Activated CD8-positive, alpha-beta T cell treated with anti-CD3 and anti-CD28 coated beads for 36 hours (primary cell): Measurements from ENCODE around the gene EEF2. TPM values are rescaled to one million over a fixed set of nuclear protein-coding genes. Genes with fewer than 3 reads are reported as not detected.
A peak's percentile ranks its signal among the peaks of the same experiment; 100 is the strongest.
"Not testable (repeated sequence)": the region's sequence is repeated elsewhere in the genome, so short reads cannot be mapped to it uniquely, and the experiment has no call there.

ENCODE experiments used
- ATAC-seq: fragments of 200-7000 bp; cut with Tn5 transposase; one replicate; pipeline ENCODE4 v1.10.0; 2021; ENCODE audit warnings: mild to moderate bottlenecking, moderate library complexity
- CTCF ChIA-PET: fragments of 350-600 bp; sonication (Branson Sonifier 250); formaldehyde crosslinking; loops from one replicate; lab custom pipeline; 2021; ENCODE audit warnings: antibody characterized with exemption; lab: Charles Lee
- POLR2A ChIA-PET: fragments of 350-600 bp; sonication (Branson Sonifier 250); formaldehyde crosslinking; loops from one replicate; lab custom pipeline; 2021; ENCODE audit warnings: antibody characterized with exemption; lab: Charles Lee
- DNase-seq: peaks from one replicate; pipeline ENCODE4 v3.0.0-alpha.2; 2020
- H3K27ac Mint-ChIP-seq: one replicate; pipeline ENCODE4 v1.8.0; 2021; ENCODE audit warnings: mild to moderate bottlenecking, mixed read lengths
- H3K27me3 Mint-ChIP-seq: one replicate; pipeline ENCODE4 v1.8.0; 2021; ENCODE audit warnings: mixed read lengths
- H3K36me3 Mint-ChIP-seq: one replicate; pipeline ENCODE4 v1.8.0; 2021; ENCODE audit warnings: low read depth, mixed read lengths
- H3K4me1 Mint-ChIP-seq: one replicate; pipeline ENCODE4 v1.8.0; 2021; ENCODE audit warnings: low read depth, mixed read lengths
- H3K4me3 Mint-ChIP-seq: one replicate; pipeline ENCODE4 v1.8.0; 2021; ENCODE audit warnings: mild to moderate bottlenecking, moderate library complexity, mixed read lengths
- H3K9me3 Mint-ChIP-seq: one replicate; pipeline ENCODE4 v1.8.0; 2021; ENCODE audit warnings: mixed read lengths
- intact Hi-C: fragments of 100-400 bp; cut with micrococcal nuclease; formaldehyde crosslinking; loops from one replicate; pipeline ENCODE4 v1.10.0; 2022
- total RNA-seq, 2 experiments: library from RNA; stranded (reverse); gene quantifications; one replicate each; pipeline ENCODE4 v1.2.3, GENCODE V29; 2021
- TF ChIP-seq, protein P1 (sequence below): fragments of 200-600 bp; IDR thresholded peaks from one replicate; pipeline ENCODE4 v1.8.0; 2022; ENCODE audit warnings: antibody characterized with exemption, mild to moderate bottlenecking

Gene EEF2
- total RNA-seq, 2 experiments from 2014 or later: 3,533 to 3,625 TPM

DNA sequence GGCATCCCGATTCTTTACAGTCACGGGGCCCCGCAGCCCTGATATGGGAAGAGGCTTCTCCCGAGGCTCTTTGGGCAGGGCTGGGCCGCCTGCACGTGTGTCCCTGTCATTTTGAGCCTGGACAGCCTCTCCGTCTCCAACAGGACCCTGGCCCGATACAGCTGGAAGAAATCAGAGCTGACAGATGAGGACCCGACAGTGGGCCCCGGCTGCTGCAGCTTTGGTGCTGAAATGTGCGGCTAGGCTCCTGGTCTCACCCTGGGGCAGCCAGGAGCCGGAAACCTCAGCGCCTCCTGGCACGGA lies 25.5 kb upstream of the EEF2 start:
- ATAC-seq (no peak), DNase-seq (no peak)
- H3K27ac Mint-ChIP-seq: no peak overlapping the region
- TF ChIP-seq, protein P1, sequence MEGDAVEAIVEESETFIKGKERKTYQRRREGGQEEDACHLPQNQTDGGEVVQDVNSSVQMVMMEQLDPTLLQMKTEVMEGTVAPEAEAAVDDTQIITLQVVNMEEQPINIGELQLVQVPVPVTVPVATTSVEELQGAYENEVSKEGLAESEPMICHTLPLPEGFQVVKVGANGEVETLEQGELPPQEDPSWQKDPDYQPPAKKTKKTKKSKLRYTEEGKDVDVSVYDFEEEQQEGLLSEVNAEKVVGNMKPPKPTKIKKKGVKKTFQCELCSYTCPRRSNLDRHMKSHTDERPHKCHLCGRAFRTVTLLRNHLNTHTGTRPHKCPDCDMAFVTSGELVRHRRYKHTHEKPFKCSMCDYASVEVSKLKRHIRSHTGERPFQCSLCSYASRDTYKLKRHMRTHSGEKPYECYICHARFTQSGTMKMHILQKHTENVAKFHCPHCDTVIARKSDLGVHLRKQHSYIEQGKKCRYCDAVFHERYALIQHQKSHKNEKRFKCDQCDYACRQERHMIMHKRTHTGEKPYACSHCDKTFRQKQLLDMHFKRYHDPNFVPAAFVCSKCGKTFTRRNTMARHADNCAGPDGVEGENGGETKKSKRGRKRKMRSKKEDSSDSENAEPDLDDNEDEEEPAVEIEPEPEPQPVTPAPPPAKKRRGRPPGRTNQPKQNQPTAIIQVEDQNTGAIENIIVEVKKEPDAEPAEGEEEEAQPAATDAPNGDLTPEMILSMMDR: no peak
- ChIA-PET CTCF (interaction anchor here (1.2 kb wide), 1 partner anchor 129 kb away, joined by 3 read pairs; no protein-coding TSS in a partner anchor), POLR2A (interaction anchor here (1.7 kb wide), 1 partner anchor 220 kb away, joined by 3 read pairs; no protein-coding TSS in a partner anchor)
- no peaks in the 10 kb centered on the region for H3K27me3 Mint-ChIP-seq
- no peaks in the 10 kb centered on the region for H3K9me3 Mint-ChIP-seq
- intact Hi-C loops: no loop called here
- H3K36me3 Mint-ChIP-seq: no peaks in the 10 kb centered on the region
- no peak overlapping the region for H3K4me3 Mint-ChIP-seq
- H3K4me1 Mint-ChIP-seq: peaks cover 34% of the 10 kb centered on the region

DNA sequence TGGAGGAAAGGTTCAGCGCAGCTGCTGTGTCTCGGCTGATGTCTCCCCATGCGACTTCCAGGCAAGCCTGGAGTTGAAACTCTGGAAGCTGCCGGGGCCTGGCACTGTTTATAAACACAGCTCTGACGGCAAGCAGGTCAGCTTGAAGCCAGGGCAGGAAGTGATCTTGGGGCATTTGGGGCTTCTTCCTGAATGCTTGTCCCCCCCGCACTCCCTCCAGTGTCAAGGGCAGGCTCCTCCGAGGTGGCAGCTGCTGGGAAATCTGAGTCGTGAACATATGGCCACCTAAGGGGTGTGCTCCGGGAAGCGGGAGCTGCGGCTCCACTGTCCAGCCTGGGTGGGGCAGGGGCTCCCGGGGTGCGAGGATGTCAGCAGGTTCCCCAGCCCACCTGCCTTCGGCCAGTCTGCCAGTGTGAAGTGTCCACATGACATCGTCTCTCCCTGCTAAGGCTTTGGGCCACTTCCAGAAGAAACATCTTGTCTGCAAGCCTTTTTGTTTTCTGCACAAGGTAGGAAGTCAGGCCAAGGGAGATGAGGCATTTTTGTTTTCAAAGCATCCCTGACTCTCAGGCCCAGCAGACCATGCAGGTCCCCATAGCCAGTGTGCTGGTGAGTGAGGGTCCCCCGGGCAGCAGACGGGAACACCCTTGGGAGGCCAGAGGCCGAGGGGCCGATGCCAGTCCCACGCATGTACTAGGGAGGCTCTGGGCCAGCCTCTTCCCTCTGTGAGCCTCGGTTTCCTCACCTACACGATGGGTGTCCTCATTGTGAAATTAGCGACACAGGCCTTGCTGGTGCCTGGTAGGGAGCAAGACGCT lies 24.9 kb upstream of the EEF2 start:
- H3K27ac Mint-ChIP-seq: no peak overlapping the region
- no peaks in the 10 kb centered on the region for H3K9me3 Mint-ChIP-seq
- POLR2A ChIA-PET: interaction anchor here (1.0 to 1.9 kb wide), 3 partner anchors 22 to 220 kb away, joined by 3 to 5 read pairs (median 3); no protein-coding TSS in a partner anchor
- DNase-seq (no peak), ATAC-seq (no peak)
- intact Hi-C loops: no loop called here
- CTCF ChIA-PET: interaction anchor here (3.2 kb wide), 1 partner anchor 129 kb away, joined by 12 read pairs; no protein-coding TSS in a partner anchor
- H3K4me1 Mint-ChIP-seq: peaks cover 34% of the 10 kb centered on the region
- H3K4me3 Mint-ChIP-seq: no peak overlapping the region
- no peaks in the 10 kb centered on the region for H3K27me3 Mint-ChIP-seq
- H3K36me3 Mint-ChIP-seq: no peaks in the 10 kb centered on the region
- TF ChIP-seq, protein P1: no peak

DNA sequence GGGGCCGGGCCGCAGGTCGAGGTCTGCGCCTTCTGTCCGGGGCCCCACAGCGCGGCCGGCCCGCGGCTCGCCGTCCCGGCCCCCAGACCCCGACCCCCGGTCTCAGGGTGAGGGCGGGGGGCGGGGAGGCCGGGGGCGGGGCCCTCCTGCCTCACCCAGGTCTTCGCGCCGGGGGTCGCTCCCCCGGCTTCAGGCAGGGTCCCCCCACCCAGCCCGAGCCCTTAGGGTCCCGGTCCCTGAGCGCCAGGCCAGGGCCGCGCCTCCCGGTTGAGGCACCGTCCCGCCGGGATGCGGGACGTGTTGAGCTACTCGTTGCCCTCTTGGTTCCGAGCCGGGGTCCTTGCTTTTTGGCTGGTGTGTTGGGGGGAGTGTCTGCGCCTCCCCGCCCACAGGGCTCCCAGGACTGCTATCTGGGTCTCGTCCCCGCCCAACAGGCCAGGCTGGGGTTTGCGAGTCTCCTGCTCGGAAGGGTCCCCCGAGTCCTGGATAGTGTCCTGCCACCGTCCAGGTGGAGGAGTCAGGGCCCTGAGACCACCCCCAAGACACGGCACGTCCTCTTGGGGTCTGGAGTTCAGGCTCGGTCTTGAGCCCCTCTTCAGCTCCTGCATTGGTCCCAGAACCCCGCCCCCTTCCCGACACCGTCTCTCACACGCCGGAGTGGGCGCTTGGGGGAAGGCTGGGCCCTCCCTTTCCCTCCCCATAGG lies 22.7 kb upstream of the EEF2 start:
- Mint-ChIP-seq H3K4me1 (peaks cover 34% of the 10 kb centered on the region), H3K36me3 (no peaks in the 10 kb centered on the region), H3K9me3 (no peaks in the 10 kb centered on the region), H3K27ac (peak overlapping the region; percentile 75), H3K27me3 (no peaks in the 10 kb centered on the region), H3K4me3 (peak overlapping the region; percentile 81)
- DNase-seq (peak; percentile 57), ATAC-seq (no peak)
- intact Hi-C loops: no loop called here
- CTCF ChIA-PET: interaction anchor here (1.7 to 3.2 kb wide), 4 partner anchors 18 to 132 kb away, joined by 4 to 12 read pairs (median 10); partner anchors contain the start of gene EEF2
- POLR2A ChIA-PET: interaction anchor here (1.0 to 3.2 kb wide), 8 partner anchors 12 to 50 kb away, joined by 3 to 30 read pairs (median 4); partner anchors contain the start of gene EEF2
- TF ChIP-seq, protein P1: no peak

DNA sequence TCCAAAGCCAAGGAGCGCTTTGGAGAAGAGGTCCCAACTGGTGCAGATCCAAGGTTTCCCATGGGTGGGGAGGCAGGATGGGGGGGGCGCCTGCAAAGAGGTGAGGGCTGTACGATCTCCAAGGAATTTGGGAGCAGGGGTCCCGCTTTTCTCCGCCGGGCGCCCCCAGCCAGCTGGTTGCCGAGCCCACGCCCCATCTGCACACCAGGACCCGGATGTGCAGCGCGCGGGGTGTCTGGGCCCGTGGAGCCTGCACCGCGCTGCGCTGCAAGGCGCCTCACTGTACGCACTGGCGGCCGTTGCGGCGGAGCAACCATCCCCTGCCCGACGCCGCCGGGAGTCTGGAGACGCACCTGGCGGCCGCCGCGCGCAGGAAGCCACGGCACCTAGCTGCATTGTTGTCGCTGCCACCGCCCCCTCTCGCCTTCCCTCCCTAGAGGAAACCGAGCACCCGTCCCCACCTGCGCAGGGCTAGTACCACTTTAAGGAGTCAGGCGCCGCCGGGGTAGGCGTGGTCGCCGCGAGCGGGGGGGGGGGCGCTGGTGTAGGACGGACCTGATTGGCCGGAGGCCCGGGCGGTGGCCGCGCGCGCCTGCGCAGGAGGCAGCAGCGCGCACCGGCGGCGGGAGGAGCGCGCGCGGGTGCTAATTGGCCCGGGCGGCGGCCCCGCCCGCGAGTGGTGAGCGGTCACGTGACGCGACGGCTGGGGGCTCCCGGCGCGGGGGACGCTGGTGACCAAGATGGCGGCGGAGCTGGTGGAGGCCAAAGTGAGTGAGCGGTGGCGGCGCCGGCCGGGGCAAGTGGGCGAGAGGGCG lies 22.0 kb upstream of the EEF2 start, which contains the start of gene PIAS4:
TSS of gene PIAS4 (plus strand) at position 716 of the 815 bp plus-strand sequence. CDS start at position 741, 25 bp downstream.
- CTCF ChIA-PET: interaction anchor here (1.1 to 3.2 kb wide), 5 partner anchors 17 to 731 kb away, joined by 3 to 12 read pairs (median 9); partner anchors contain the start of gene EEF2
- TF ChIP-seq, protein P1: no peak
- no peaks in the 10 kb centered on the region for H3K9me3 Mint-ChIP-seq

DNA sequence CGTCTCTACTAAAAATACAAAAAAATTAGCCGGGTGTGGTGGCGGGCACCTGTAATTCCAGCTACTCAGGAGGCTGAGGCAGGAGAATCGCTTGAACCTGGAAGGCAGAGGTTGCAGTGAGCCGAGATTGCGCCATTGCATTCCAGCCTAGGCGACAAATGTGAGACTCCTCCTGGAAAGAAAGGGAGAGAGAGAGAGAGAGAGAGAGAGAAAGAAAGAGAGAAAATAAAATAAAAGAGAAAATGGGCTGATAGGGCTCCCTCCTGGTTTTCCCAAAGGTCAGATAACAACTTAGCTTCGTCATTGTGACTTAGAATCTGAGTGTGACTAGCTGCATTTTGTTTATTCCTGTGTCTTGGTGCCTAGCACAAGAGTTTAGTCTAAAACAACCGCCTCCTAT lies 20.2 kb upstream of the EEF2 start:
- ATAC-seq, H3K9me3 Mint-ChIP-seq, H3K27me3 Mint-ChIP-seq, H3K27ac Mint-ChIP-seq, intact Hi-C loops, H3K36me3 Mint-ChIP-seq, DNase-seq: not testable (repeated sequence)
- POLR2A ChIA-PET: interaction anchor here (0.7 to 3.2 kb wide), 5 partner anchors 12 to 369 kb away, joined by 3 to 30 read pairs (median 3); partner anchors contain the start of gene EEF2
- Mint-ChIP-seq H3K4me1 (peaks cover 21% of the 10 kb centered on the region), H3K4me3 (peak overlapping the region; percentile 80)
- CTCF ChIA-PET: interaction anchor here (2.6 to 2.8 kb wide), 2 partner anchors 15 to 18 kb away, joined by 9 to 11 read pairs; no protein-coding TSS in a partner anchor

More for the DNA sequence above, 22.0 kb upstream of the EEF2 start, which contains the start of gene PIAS4:
- H3K27ac Mint-ChIP-seq: peak within 1 kb of the TSS; percentile 78
- intact Hi-C loops: no loop called here
- H3K4me1 Mint-ChIP-seq: peaks cover 30% of the 10 kb centered on the region
- peak within 1 kb of the TSS; percentile 81 for H3K4me3 Mint-ChIP-seq
- ATAC-seq (peak; percentile 95), DNase-seq (peak; percentile 97)
- no peaks in the 10 kb centered on the region for H3K27me3 Mint-ChIP-seq
- POLR2A ChIA-PET: interaction anchor here (0.7 to 3.2 kb wide), 10 partner anchors 12 to 133 kb away, joined by 3 to 30 read pairs (median 4); partner anchors contain the start of gene EEF2
- no peaks in the 10 kb centered on the region for H3K36me3 Mint-ChIP-seq

DNA sequence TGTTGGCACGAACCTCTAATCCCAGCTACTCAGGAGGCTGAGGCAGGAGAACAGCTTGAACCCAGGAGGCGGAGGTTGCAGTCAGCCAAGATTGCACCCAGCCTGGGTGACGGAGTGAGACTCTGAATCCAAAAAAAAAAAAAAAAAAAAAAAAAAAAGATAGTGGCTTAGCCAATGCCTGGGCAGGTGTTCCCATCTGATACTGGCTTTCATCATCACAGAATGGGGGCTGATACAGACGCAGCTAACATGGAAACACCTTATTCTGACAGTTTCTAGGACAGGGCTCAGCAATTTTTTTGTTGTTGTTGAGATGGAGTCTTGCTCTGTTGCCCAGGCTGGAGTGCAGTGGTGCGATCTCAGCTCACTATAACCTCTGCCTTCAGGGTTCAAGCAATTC lies 15.5 kb upstream of the EEF2 start:
- ATAC-seq, H3K4me3 Mint-ChIP-seq, H3K4me1 Mint-ChIP-seq, H3K9me3 Mint-ChIP-seq, H3K36me3 Mint-ChIP-seq, POLR2A ChIA-PET, DNase-seq, intact Hi-C loops, H3K27me3 Mint-ChIP-seq, H3K27ac Mint-ChIP-seq: not testable (repeated sequence)
- CTCF ChIA-PET: interaction anchor here (1.0 to 1.9 kb wide), 2 partner anchors 10 to 13 kb away, joined by 3 to 8 read pairs; no protein-coding TSS in a partner anchor
